PC-9 (cell line): ENCODE results near the gene PTPRM. TPM values are rescaled to one million over a fixed set of nuclear protein-coding genes. Genes with fewer than 3 reads are reported as not detected.

Experiments used
- BruUV-seq: library from RNA; stranded (reverse); fragments of 400-500 nt; replicated peaks from 2 replicates; lab custom pipeline; 2021; lab: Mats Ljungman, UMichigan
- CTCF ChIA-PET: fragments of 300-600 bp; sonication (Branson Sonifier 250); formaldehyde crosslinking; loops from one replicate; lab custom pipeline; 2022; ENCODE audit warnings: antibody characterized with exemption; lab: Charles Lee
- POLR2A ChIA-PET: fragments of 300-600 bp; sonication (Branson Sonifier 250); formaldehyde crosslinking; loops from one replicate; lab custom pipeline; 2022; ENCODE audit warnings: antibody characterized with exemption; ENCODE audit not compliant: unreplicated experiment; lab: Charles Lee
- DNase-seq, 2 experiments: peaks; one replicate each; pipeline versions ENCODE4 v3.0.0 to v3.0.0-alpha.2; 2015 to 2022; ENCODE audit warnings: mixed read lengths in 1 of 2
- H2AFZ ChIP-seq: fragments of 200-600 bp; sonication (generic); 2 replicates; pipeline ENCODE4 v1.8.1; 2017; ENCODE audit warnings: antibody characterized with exemption
- H3F3A ChIP-seq: fragments of 200-600 bp; sonication (generic); 2 replicates; pipeline ENCODE4 v1.8.1; 2017; ENCODE audit warnings: antibody characterized with exemption, mild to moderate bottlenecking, low read depth; ENCODE audit not compliant: insufficient read depth
- H3K27ac ChIP-seq: fragments of 200-600 bp; sonication (generic); 2 replicates; pipeline ENCODE4 v1.6.1; 2016; ENCODE audit warnings: mixed run types
- H3K27me3 ChIP-seq: fragments of 200-600 bp; sonication (generic); 2 replicates; pipeline ENCODE4 v1.6.1; 2016; ENCODE audit warnings: low read depth, mixed run types; ENCODE audit not compliant: insufficient read depth
- H3K36me3 ChIP-seq: fragments of 200-600 bp; sonication (generic); 2 replicates; pipeline ENCODE4 v1.6.1; 2016; ENCODE audit warnings: low read depth, mixed run types
- H3K4me1 ChIP-seq: fragments of 200-600 bp; sonication (generic); replicated peaks from 2 replicates; pipeline ENCODE4 v1.6.1; 2016; ENCODE audit warnings: mixed run types; ENCODE audit not compliant: insufficient read depth
- H3K4me2 ChIP-seq: fragments of 200-600 bp; sonication (generic); 2 replicates; pipeline ENCODE4 v1.6.1; 2017; ENCODE audit warnings: mixed run types
- H3K4me3 ChIP-seq: fragments of 200-600 bp; sonication (generic); 2 replicates; pipeline ENCODE4 v1.6.1; 2016; ENCODE audit warnings: mixed run types
- H3K79me2 ChIP-seq: fragments of 200-600 bp; sonication (generic); 2 replicates; pipeline ENCODE4 v1.6.1; 2017; ENCODE audit warnings: low read depth, mixed run types
- H3K9me2 ChIP-seq: fragments of 200-600 bp; sonication (generic); 2 replicates; pipeline ENCODE4 v1.8.1; 2017; ENCODE audit warnings: mild to moderate bottlenecking; ENCODE audit not compliant: insufficient read depth
- H3K9me3 ChIP-seq: fragments of 200-600 bp; sonication (generic); 2 replicates; pipeline ENCODE4 v1.8.1; 2016; ENCODE audit warnings: low read depth; ENCODE audit not compliant: insufficient read depth
- H4K20me1 ChIP-seq: fragments of 200-600 bp; sonication (generic); 2 replicates; pipeline ENCODE4 v1.8.1; 2017; ENCODE audit not compliant: insufficient read depth
- CTCF ChIP-seq: fragments of 200-600 bp; sonication (generic); conservative IDR thresholded peaks from 2 replicates; pipeline ENCODE4 v1.6.1; 2017; ENCODE audit warnings: mixed run types, antibody characterized with exemption, mild to moderate bottlenecking, moderate library complexity
- EZH2 ChIP-seq: fragments of 200-600 bp; sonication (generic); IDR thresholded peaks from 2 replicates; pipeline ENCODE4 v1.8.0; 2017; ENCODE audit warnings: antibody characterized with exemption, low read depth
- intact Hi-C: fragments of 100-400 bp; cut with micrococcal nuclease; formaldehyde crosslinking; loops from one replicate; pipeline ENCODE4 v1.10.0; 2022; ENCODE audit not compliant: unreplicated experiment
- total RNA-seq: library from RNA; stranded (reverse); gene quantifications from 2 replicates; pipeline ENCODE4 v1.2.3, GENCODE V29; 2021

PTPRM gene
- total RNA-seq, 1 experiment from 2014 or later = 32.5 TPM

- Histone ChIP-seq H3K9me3 (no peaks in the 10 kb centered on the region), H3K27me3 (no peaks in the 10 kb centered on the region), H3K9me2 (no peaks in the 10 kb centered on the region), H3K36me3 (no peaks in the 10 kb centered on the region), H2AFZ (no peak overlapping the region), H4K20me1 (no peaks in the 10 kb centered on the region), H3K4me3 (no peak overlapping the region), H3K27ac (no peak overlapping the region), H3K79me2 (no peaks in the 10 kb centered on the region), H3K4me1 (no peaks in the 10 kb centered on the region), H3F3A (no peaks in the 10 kb centered on the region), H3K4me2 (no peak overlapping the region)
- ChIA-PET CTCF (interaction anchor here (0.7 kb wide), 1 partner anchor 23 kb away, joined by 3 read pairs; no protein-coding TSS in a partner anchor), POLR2A (no interaction called here)
- no peak for TF ChIP-seq CTCF
- no peak for TF ChIP-seq EZH2
- DNase-seq = no peak
- BruUV-seq = no TSS peak
- intact Hi-C loops = loop anchor here (10.0 kb wide), 1 partner anchor 510 kb away; no protein-coding TSS in a partner anchor
Measured at GRCh38 chr18:7974200-7974874, 407.2 kb downstream of the PTPRM start.

- no peak overlapping the region for H3K4me3 ChIP-seq
- no peak for TF ChIP-seq CTCF
- TF ChIP-seq EZH2 = no peak
- intact Hi-C loops = loop anchor here (10.0 kb wide), 1 partner anchor 507 kb away; no protein-coding TSS in a partner anchor
- no peaks in the 10 kb centered on the region for H3K4me1 ChIP-seq
- no peaks in the 10 kb centered on the region for H3F3A ChIP-seq
- H3K36me3 ChIP-seq = no peaks in the 10 kb centered on the region
- no peak overlapping the region for H2AFZ ChIP-seq
- no peaks in the 10 kb centered on the region for H3K27me3 ChIP-seq
- CTCF ChIA-PET = no interaction called here
- H3K79me2 ChIP-seq = no peaks in the 10 kb centered on the region
- no peak overlapping the region for H3K4me2 ChIP-seq
- no peak for DNase-seq
- no peaks in the 10 kb centered on the region for H4K20me1 ChIP-seq
- no peaks in the 10 kb centered on the region for H3K9me3 ChIP-seq
- H3K9me2 ChIP-seq = no peaks in the 10 kb centered on the region
- BruUV-seq = no TSS peak
- POLR2A ChIA-PET = no interaction called here
- H3K27ac ChIP-seq = no peak overlapping the region
Measured at GRCh38 chr18:7977897-7978296, 410.8 kb downstream of the PTPRM start.

GRCh38 chr18:7978834-7979233 is 411.7 kb downstream of the PTPRM start:
- Histone ChIP-seq H3K9me3 (no peaks in the 10 kb centered on the region), H3K79me2 (no peaks in the 10 kb centered on the region), H3F3A (no peaks in the 10 kb centered on the region), H4K20me1 (no peaks in the 10 kb centered on the region), H2AFZ (no peak overlapping the region), H3K4me3 (no peak overlapping the region), H3K27ac (no peak overlapping the region), H3K36me3 (no peaks in the 10 kb centered on the region), H3K4me2 (no peak overlapping the region), H3K9me2 (no peaks in the 10 kb centered on the region), H3K27me3 (no peaks in the 10 kb centered on the region), H3K4me1 (peaks cover 4% of the 10 kb centered on the region; the same call in 1 of the 2 replicates)
- TF ChIP-seq CTCF (no peak), EZH2 (no peak)
- ChIA-PET POLR2A (no interaction called here), CTCF (no interaction called here)
- intact Hi-C loops = loop anchor here (10.0 kb wide), 1 partner anchor 506 kb away; no protein-coding TSS in a partner anchor
- BruUV-seq = no TSS peak
- DNase-seq = no peak
